ENCODE data around the gene MTRF1L. TPM values are rescaled to one million over a fixed set of nuclear protein-coding genes. Genes with fewer than 3 reads are reported as not detected.
"Not testable (repeated sequence)": the region's sequence is repeated elsewhere in the genome, so short reads cannot be mapped to it uniquely, and the experiment has no call there.

The MTRF1L gene
- total RNA-seq, 1 donor from 2014 or later: 31.4 TPM

DNA sequence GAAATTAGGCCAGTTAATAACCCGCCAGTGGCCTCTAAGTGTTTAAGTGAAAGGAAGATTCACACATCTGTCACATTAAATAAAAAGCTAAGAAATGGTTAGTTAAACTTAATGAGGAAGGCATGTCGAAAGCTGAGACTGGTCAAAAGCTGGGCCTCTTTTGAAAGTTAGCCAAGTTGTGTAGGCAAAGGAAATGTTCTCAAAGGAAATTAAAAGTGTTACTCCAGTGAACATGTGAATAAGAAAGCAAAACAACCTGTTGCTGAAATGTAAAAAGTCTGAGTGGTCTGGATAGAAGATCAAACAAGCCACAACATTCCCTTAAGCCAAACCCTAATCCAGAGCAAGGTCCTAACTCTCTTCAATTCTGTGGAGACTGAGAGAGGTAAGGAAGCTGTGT is 10.9 kb upstream of the MTRF1L start:
- Mint-ChIP-seq H3K27ac (ENCODE audit: unreplicated experiment) (no peak overlapping the region), H3K9me3 (ENCODE audit: unreplicated experiment) (no peaks in the 10 kb centered on the region), H3K4me3 (ENCODE audit: unreplicated experiment) (no peak overlapping the region), H3K4me1 (ENCODE audit: low read depth, unreplicated experiment) (no peaks in the 10 kb centered on the region), H3K36me3 (ENCODE audit: unreplicated experiment) (no peaks in the 10 kb centered on the region), H3K27me3 (ENCODE audit: unreplicated experiment) (no peaks in the 10 kb centered on the region)
- DNase-seq: no peak
- TF ChIP-seq, protein P1, sequence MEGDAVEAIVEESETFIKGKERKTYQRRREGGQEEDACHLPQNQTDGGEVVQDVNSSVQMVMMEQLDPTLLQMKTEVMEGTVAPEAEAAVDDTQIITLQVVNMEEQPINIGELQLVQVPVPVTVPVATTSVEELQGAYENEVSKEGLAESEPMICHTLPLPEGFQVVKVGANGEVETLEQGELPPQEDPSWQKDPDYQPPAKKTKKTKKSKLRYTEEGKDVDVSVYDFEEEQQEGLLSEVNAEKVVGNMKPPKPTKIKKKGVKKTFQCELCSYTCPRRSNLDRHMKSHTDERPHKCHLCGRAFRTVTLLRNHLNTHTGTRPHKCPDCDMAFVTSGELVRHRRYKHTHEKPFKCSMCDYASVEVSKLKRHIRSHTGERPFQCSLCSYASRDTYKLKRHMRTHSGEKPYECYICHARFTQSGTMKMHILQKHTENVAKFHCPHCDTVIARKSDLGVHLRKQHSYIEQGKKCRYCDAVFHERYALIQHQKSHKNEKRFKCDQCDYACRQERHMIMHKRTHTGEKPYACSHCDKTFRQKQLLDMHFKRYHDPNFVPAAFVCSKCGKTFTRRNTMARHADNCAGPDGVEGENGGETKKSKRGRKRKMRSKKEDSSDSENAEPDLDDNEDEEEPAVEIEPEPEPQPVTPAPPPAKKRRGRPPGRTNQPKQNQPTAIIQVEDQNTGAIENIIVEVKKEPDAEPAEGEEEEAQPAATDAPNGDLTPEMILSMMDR (IDR thresholded peaks at IDR 0.05; ENCODE audit: partially characterized antibody, unreplicated experiment): no peak

DNA sequence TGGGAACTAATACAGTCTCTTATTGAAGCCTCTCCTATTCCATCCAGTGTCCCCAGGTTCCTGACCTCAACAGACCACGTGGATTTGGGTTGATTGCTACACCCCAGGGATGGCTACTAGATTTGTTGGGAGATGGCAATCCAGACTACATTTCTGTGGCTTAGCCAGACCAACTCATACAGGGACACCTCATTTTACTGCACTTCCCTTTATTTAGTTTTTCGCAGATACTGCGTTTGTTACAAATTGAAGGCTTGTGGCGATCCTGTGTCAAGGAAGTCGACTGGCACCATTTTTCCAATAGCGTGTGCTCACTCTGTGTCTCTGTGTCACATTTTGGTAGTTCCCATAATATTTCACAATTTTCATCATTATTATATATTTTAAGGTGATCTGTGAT is 10.3 kb upstream of the MTRF1L start:
- Mint-ChIP-seq H3K36me3 (ENCODE audit: unreplicated experiment) (no peaks in the 10 kb centered on the region), H3K27ac (ENCODE audit: unreplicated experiment) (no peak overlapping the region), H3K27me3 (ENCODE audit: unreplicated experiment) (no peaks in the 10 kb centered on the region), H3K4me3 (ENCODE audit: unreplicated experiment) (no peak overlapping the region), H3K4me1 (ENCODE audit: low read depth, unreplicated experiment) (no peaks in the 10 kb centered on the region), H3K9me3 (ENCODE audit: unreplicated experiment) (no peaks in the 10 kb centered on the region)
- TF ChIP-seq, protein P1 (IDR thresholded peaks at IDR 0.05; ENCODE audit: partially characterized antibody, unreplicated experiment): no peak
- DNase-seq: no peak

DNA sequence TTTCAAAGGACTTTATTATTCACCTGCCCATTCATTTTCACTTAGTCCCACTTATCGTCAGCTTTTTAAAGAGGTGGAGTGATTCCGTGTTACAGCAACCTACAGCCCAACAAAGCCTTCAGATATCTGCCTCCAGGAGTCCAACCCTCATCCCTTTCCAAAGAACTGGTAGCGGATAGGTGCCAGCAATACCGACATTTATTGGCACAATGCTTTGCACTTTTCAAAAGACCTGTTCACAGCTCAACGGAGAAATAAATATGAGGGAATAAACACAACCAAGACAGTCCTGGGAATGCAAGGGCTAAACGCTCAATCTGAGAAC is 819 bp upstream of the MTRF1L start:
- Mint-ChIP-seq H3K9me3 (ENCODE audit: unreplicated experiment) (peaks cover 5% of the 10 kb centered on the region), H3K27me3 (ENCODE audit: unreplicated experiment) (peaks cover 11% of the 10 kb centered on the region), H3K4me1 (ENCODE audit: low read depth, unreplicated experiment) (peaks cover 17% of the 10 kb centered on the region), H3K36me3 (ENCODE audit: unreplicated experiment) (no peaks in the 10 kb centered on the region), H3K4me3 (ENCODE audit: unreplicated experiment) (peak overlapping the region; percentile 98), H3K27ac (ENCODE audit: unreplicated experiment) (peak overlapping the region; percentile 96)
- TF ChIP-seq, protein P1 (IDR thresholded peaks at IDR 0.05; ENCODE audit: partially characterized antibody, unreplicated experiment): no peak
- no peak for DNase-seq

DNA sequence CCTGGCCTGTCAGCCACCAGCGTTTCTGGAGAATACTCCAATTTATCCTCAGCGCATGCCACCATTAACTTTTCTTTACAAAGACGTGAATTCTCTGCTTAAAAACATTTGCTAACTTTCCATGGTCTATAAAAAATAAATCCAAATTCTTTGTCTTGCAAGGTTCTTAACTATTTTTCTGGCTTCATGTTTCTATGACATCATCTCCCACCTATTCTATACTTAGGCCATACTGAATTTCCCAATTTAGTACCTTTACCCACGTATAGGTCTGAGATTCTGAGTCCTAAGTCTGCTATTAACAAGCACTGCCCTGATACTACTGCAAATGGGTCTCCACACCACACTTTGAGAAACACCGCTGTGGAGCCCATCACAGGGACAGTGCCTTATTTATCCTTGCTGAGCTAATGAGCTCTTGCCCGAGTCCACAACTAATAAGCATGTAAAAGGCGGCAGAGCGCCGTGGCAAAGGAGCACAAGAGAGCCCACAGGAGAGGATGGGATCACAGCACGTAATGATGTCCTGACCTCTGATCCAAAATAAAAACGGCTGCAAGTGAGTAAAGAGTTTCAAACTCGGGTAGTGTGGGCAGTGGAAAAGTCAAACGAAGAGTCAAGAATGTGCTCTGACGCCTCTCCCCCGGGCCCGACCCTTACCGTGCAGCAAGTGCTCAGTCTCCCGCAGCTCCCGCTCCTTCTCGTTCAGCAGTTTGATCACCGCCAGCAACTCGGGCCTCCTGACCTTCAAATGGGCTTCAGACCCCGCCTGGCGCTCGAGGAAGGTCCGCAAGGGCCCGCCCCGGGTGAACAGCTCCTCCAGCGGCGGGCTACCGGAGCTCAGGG is 519 bp downstream of the MTRF1L start:
- no peak for DNase-seq
- no peaks in the 10 kb centered on the region for H3K36me3 Mint-ChIP-seq (ENCODE audit: unreplicated experiment)
- peaks cover 5% of the 10 kb centered on the region for H3K9me3 Mint-ChIP-seq (ENCODE audit: unreplicated experiment)
- H3K27me3 Mint-ChIP-seq (ENCODE audit: unreplicated experiment): peaks cover 11% of the 10 kb centered on the region
- H3K4me3 Mint-ChIP-seq (ENCODE audit: unreplicated experiment): peak overlapping the region; percentile 97
- H3K27ac Mint-ChIP-seq (ENCODE audit: unreplicated experiment): peak overlapping the region; percentile 94
- peaks cover 17% of the 10 kb centered on the region for H3K4me1 Mint-ChIP-seq (ENCODE audit: low read depth, unreplicated experiment)
- TF ChIP-seq, protein P1 (IDR thresholded peaks at IDR 0.05; ENCODE audit: partially characterized antibody, unreplicated experiment): no peak

DNA sequence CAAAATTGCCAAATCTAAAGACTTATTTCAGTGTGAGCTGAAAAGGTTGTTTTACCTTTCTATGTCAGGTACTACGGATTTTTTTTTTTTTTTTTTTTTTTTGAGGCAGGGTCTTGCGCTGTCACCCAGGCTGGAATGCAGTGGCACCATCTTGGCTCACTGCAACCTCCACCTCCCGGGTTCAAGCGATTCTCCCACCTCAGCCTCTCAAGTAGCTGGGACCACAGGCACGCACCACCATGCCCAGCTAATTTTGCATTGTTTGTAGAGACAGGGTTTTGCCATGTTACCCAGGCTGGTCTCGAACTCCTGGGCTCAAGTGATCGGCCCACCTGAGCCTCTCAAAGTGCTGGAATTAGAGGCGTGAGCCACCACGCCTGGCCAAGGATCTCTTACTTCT is 1.7 kb downstream of the MTRF1L start:
- H3K27me3 Mint-ChIP-seq (ENCODE audit: unreplicated experiment): peaks cover 11% of the 10 kb centered on the region
- H3K36me3 Mint-ChIP-seq (ENCODE audit: unreplicated experiment); H3K9me3 Mint-ChIP-seq (ENCODE audit: unreplicated experiment); H3K27ac Mint-ChIP-seq (ENCODE audit: unreplicated experiment); DNase-seq: not testable (repeated sequence)
- H3K4me1 Mint-ChIP-seq (ENCODE audit: low read depth, unreplicated experiment): peaks cover 17% of the 10 kb centered on the region
- peak overlapping the region; percentile 97 for H3K4me3 Mint-ChIP-seq (ENCODE audit: unreplicated experiment)

Data from glutamatergic neuron (in vitro differentiated cells).